ENCODE results near the gene TMEM154.

TMEM154 gene

DNA sequence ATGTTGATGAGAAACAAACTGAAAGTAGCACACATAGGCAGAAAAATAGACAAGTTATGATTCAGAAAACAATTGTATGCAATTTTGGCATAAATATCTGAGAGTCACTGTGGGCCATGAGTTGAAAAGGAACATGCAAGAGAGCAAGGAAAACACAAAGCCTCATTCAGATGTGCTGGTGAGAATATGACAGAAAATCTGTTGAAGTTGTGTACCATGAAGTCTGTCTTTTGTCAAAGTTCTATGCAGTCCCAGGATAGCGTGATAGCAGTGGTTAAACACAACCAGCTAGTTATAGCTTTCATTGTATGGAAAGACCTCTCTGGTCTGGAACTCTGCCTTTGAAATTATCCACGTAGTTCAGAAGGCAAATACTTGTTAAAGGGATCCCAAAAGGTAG is 53.0 kb downstream of the TMEM154 start:
- DNase-seq, result no peak

DNA sequence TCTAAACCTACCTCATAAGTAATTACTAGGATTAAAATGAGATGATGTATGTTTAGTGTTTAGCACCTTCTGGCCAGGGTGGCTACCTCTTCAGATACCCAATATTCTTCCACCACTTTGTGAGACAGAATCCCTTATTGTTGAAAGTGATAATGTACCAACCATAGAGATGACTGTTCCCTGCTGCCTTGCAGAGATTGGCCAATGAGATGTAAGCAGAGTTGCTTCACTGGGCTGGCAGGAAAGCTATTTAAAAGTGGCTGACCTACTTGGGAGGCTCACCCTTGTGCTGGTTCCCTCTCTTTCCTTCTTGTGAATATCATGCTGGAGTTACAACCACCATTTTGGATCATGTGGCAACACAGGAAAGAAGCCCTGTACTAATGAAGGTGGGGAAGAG is 58.9 kb downstream of the TMEM154 start:
- no peak for DNase-seq

DNA sequence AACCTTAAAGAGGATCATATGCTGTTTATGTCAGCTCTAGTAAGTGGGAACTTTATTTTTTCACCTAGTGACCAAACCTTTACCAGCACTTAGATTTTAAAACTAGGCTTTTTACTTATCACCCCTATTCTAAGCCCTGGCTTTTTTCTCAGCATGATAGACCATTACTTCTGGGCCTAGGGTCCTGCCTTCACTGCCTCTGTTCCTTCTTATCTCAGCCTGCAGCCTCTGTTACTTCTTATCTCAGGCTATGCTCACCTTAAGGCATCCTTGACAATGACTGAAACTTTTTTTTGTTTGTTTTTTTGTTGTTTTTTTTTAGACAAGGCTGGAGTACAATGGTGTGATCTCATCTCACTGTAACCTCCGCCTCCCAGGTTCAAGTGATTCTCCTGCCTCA is 59.6 kb downstream of the TMEM154 start:
- no peak for DNase-seq

DNA sequence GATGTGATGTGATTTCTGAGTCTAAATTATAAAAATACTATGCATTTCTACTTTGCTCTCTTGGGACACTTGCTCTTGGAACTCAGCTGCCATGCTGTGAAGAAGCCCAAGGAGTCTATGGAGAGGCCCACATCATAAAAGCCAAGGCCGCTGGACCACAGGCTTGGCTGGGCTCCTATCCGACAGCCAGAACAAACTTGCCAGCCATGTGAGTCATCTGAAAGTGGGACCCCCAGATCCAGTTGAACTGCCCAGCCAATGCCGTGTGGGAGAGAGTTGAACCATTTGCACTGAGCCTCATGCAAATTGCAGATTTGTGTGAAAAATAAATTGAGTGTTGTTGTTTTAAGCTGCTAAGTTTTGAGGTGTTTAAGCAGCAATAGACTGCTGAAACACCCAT is 60.2 kb downstream of the TMEM154 start:
- no peak for DNase-seq

DNA sequence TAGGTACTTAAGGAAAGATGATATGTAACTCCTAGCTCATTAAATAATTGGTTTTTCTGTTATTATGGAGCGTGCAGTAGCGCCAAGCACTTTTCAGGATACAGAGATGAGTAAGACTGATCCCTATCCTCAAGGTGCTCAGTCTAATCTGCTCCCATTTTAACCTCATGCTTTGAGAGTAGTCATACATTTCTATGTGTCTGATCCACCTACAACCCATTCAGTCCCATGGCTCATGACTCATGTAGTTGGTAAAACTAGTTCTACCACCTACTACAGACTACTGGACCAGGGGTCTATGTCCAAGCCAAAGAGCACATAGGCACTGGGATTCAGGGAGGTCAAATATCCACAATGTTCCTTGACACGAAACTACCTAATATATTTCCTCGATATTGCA is 60.8 kb downstream of the TMEM154 start:
- no peak for DNase-seq

DNA sequence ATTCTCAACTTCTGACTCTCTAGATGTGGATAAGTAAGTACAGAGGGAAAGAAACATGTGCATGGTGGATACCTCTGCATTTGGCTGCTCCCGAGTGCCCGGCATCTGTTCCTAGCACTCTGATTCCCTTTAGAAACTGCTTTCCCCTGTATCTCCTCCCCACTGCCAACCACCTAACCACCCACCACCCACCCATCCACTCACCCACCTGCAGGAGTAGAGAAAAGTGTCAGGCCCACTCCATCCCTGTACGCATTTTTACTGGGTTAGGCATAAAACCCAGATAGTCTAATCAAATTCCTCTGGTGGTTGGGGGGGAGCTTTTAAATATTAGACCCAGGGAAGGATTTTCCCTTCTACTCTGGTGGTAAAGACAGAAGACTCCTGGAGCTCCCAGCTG is 63.0 kb downstream of the TMEM154 start:
- no peak for DNase-seq

DNA sequence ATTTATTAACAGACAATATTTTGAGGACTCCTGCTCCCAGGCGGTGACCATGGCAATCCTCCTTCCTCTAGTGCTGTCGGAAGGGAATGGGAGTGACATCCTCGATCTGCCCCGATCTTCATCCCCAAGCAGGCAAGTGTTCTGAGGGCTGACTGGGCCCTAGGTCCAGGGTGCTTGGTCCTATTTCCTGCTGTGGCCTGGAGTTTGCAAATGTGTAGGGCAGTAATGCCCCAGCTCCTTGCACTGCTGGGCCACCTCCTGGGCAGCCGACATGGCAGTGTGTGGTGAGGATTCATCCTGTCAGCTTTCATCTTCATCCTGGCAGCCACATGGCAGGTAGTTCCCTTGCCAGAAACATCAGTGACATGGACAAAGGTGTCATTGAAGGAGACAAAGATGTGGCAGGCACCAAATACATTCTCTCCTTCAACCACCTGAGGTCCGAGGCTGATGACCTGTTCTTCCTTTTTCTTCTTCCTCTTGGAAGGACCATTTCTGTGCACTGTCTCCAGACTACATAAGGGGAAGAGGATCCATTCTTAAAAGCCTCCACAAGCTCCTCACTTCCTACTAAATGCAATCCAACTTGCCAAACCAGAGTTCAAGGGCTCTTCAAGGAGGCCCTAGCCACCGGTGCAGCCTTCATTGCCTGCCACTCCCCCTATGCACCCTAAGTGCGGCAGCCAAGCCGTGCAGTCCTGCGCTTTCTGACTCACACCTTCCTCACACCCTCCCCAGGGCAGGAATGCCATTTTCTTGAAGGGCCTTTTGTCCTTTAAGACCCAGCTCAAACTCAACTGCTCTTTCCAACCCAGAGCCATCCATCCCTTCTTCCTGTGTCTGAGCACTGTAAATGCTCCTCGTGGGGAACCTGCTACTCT is 65.7 kb downstream of the TMEM154 start:
- peak in 1 of 3 donors; percentile 10 for DNase-seq

DNA sequence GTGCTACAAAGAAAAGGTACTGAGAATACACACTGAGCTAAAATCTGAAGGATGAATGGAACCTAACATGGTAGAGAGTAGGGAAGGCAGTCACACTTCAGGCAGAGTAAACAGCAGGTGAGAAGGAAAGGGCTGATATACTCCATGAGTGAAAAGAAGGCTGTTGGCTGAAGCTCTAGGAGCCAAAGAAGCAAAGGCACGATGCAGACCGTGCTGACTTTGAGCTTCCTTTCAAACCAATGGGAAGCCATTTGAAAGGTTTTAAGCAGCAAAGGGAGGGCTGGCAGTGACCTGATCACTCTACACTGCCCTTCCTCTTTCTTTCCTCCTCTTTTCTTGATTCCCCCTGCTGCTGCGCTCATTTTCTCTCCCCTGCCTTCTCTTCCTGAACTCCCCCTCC is 66.4 kb downstream of the TMEM154 start:
- DNase-seq, result no peak

DNA sequence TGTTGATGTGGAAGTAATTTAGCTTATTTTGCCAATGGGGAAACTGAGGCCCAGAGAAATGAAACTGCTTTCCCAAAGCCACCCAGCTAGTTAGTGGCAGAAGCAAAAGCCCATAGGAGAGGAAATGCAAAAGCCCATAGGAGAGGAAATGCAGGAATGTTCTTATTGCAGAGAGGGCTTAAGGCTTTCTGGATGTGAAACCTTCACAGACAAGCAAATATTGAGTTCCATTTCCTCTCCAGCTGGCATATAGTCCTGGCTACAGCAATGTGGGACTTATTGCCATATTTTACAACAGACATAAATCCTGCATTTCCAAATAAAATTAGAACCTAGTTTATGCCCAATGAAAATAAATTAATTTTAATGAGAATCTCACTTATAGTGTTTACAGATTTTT is 69.7 kb downstream of the TMEM154 start:
- DNase-seq, result no peak

DNA sequence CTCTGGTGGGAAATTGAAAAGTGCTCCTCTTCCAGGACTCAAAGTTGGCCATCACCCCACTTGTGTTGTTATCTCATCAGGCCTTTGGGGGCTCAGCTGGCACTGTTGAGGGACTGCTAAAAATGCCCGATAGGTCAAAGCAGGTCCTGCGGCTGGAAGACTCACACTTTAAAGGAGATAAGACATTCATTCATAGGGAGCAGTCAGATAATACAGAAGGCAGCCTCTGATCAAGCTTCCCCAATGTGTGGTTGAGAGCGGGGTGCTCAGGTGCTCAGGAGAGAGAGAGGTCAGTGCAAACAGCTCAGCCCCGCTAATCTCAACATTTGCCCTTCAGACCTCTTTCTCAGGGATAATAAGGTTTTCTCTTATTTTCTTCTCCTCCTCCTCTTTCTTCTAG is 70.3 kb downstream of the TMEM154 start:
- DNase-seq, result no peak

DNA sequence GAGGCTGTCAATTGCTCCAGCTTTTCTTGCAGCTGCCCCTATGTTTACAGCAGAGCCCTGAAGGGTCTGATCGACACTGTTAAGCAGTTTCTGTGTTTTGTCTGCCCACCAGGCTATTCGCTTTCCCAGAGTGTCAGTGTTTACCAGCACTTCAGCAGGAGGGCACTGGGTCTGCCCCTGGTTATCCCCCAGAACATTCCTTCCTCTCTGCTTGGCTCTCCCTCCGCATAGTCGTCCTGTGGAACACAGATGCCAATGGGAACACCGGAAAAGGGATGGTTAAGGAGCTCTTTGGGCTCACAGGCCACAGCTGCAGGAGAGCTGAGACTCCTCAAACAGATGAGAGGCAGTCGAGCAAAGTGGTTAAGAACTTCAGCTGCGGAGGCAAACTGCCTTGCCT is 72.6 kb downstream of the TMEM154 start:
- DNase-seq, result no peak

DNA sequence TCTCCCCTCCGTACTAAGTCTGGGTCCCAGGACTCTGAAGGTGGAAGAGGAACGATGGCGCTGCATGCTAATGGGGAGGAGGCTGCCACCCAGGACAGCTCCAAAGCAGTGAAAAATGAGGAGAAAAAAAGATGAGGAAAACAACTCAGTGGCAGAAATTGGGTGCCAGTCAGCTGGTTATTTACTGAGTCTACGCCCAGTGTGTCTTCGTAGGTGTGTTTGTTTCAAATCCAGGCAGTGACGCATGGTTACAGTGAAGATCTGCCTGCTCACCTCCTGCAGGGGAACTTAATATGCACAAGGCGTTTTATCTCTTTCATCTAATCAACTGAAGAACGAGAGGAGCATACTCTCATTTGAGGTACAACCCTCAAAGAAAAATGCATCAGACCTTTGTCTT is 73.0 kb downstream of the TMEM154 start:
- no peak for DNase-seq

DNA sequence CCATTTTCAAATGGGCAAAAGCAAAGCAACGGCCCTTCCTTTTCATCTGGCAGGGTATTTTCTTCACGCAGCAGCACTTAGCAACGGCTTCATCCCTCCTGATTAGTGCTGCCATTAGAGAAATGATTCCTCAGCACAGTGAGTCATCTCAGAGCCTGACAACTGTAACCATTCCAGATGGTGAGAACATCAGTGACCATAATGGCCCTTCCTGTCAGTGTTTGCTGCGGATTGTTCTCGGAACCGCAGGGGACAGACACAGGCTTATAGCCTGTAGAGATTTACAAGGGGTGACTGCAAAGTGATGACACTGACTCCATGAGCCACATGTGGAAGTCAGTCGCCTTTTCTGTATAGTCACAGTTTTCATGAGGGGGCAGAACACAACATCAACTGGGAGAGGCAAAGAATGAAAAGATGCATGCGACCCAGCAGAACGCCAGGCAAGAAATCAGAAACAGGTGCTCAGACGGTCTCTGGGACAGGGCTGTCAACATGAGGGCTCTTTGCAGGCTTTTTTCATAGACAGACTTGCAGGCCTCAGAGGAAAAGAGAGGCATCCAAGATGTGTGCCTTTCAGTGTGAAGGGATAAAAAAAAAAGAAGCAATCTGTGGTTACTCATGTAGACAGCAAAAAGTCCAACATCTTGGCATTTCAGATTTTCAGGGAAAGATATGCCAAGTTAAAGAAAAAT is 74.0 kb downstream of the TMEM154 start:
- no peak for DNase-seq

DNA sequence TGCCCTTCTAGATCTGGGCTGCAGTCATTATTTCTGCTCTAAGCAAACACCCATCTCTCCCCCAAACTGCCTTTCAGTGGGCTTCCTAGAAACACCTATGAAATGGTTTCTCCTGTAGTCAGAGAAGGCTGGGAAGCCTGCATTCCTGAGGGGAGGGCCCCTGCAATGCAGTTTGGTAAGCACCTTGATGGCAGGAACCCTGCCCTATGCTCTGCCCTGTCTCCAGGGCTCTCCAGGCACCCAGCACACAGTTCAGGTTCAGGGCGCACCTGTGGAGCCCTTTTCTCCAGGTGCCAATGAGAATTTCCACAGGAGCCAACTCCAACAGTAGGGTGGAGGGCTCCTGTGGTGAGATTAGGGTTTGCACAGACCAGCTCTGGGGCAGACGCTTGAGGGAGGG is 74.8 kb downstream of the TMEM154 start:
- DNase-seq, result no peak

DNA sequence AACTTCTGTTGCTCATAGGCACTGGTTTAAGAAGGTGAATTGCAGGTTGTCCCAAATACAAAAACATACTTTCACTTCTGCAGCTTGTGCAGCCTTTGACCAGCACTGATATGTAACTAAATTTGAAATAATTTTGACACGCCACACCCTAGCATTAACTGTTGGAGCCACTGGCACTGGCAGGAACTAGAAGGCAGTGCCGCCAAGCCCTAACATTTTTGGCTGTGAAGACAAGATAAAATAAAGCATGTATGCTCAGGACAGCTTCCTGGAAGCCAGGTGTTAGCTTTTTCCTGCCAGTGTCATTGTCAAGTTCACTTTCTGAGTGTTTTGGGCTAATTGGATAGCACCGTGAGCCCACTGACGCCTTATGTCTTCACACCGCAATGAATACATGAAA is 78.6 kb downstream of the TMEM154 start:
- DNase-seq, result no peak

DNA sequence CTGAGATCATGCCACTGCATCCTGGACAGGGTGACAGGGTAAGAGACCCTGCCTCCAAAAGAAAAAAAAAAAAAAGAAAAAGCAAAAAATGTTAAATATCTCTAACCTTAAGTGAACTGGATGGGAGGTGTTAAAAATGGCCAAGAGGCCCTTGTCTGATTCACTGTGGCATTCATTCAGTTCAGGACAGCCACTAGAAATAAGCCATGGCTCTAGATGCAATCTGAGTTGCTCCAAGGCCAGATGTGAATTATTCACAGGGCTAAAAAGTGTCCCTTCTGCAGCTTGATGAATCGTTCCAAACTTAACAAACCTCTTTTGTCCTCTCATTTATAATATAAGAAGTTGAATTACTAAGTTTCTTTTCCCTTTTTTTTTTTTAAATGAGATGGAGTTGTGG is 80.2 kb downstream of the TMEM154 start:
- DNase-seq, result no peak

DNA sequence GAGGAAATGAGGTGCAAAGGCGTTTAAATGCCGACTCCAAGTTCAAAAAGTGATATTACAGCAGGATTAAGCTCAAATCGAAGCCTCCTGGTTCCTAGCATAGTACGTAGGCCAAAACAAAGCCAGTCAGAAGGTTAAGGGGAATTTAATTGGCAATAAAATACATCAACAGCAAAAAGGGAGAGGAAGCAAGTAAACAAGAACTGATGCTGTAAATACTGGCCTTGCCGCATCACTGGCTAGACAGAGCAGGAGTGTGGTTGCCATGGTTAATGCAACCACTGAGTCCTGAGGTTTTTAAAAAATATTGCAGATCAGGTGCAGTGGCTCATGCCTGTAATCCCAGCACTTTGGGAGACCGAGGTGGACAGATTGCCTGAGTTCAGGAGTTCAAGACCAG is 80.7 kb downstream of the TMEM154 start:
- no peak for DNase-seq

DNA sequence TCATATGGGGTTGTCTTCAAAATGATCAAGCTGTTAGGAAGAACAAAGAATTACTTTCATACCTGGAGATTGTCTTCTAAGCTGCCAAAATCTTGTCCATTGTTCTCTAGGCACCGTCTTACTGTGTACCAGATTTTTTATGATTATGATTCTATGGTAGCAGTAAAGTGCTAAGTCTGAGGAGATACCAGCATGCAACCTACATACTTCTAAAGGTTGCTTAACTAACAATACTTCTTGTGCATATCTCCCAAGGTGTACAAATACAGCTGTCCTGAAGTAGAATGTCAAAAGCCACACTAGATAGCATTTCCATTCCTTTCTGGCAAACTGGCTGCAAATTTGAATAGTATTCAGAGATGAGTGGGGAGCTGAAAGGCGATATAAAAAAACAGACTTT is 81.3 kb downstream of the TMEM154 start:
- no peak for DNase-seq

DNA sequence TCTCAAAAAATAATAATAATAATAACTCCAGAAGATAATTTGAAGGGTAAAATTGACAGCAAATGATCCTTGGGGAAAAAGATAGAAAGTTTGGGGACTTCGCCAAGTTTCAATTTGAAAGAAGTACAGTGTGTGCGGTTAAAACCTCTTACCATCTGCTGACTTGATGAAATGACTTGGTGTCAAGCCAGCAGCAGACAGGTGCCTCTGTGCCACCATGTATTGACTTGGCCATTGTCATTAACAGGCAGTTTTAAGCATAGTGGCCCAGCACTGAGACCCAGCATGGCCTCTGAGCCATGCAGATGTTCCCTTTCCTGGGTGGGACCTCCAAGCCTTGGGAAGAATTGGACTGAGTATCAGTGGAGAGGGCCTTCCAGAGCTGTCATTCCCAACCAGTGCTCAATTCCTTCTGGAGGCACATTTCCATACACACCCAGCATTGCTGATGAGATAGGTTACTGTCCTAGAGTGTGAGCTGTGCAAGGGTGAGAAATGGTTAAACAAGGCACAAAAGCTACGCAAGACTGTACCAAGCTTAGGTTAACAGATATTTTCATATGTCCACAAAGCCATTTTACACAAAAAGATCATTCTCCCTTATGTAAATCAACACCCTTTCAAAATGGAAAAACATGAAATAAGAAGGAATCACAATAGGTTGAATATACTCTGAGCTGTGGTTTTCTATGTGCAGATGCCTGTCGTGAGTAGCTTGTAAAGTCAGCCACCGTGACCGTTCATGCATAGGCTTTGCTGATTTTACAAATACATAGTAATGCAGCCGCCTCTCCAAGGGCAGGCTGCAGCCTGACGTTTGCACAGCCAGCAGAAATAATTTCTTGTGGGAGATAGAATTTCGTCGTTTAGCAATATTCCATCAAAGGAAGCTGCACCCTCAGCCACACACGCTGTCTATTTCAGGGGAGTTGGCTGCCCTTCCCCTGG is 84.5 kb downstream of the TMEM154 start:
- no peak for DNase-seq

DNA sequence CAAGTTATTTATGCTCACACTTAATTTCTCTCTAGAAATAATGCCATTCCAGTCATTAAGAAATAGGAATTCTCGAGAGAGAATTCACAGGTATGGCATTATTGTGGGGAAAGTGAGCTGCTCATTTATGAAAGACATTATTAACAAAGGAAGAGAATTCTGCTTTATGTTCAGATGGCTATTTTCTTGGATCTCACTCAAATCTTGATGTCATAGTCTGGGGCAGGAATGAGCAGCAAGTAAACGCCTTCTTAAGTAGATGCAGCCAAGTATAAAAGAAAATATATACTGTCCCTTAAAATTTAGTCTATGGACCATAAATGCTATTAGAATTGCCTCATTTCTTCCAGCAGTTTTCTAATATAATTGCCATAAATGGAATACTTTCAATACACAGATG is 85.7 kb downstream of the TMEM154 start:
- no peak for DNase-seq

DNA sequence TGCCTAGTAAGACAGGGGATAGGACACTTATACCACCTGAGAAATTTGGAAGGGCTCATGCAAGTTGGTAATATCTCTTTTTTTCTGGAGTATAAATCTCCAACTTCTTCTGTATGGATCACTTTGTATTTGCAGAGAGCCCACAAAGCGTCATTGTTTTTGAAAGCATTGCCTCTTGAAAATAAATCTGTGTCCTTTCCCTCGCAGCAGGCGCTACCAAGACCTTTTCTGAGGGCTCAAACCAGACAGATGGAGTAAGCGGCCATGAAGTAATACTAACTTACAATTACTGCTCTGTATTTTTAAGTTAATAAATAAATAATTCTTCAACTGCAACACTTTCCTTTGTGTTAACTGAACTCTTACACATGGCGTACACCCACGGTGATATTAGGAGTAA is 87.9 kb downstream of the TMEM154 start:
- DNase-seq, result no peak

DNA sequence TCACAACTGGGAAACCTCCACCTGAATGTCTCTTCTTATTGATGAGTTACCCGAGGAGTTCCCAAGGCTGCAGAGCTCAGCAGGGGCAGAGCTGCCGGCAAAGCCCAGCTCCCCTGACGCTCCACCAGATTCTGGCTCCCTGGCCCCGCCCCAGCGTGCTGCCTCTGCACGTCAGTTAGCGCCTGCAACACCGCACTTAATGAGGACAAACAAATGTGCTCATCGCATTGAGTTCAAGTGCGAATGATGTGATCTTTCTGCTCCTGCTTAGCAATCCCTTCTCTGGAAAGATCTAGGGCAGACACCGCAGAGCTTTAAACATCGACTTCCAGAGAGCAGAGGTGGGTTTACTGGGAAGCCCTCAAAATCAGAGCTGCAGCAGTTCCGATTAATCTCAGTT is 88.4 kb downstream of the TMEM154 start:
- peak in 1 of 3 donors; percentile 17 for DNase-seq

Measured in suppressor macrophage treated with lipopolysaccharide for 1 hour (primary cell).